ENCODE measurements around the gene TMEM219.
"Not testable (repeated sequence)": the region's sequence is repeated elsewhere in the genome, so short reads cannot be mapped to it uniquely, and the experiment has no call there.

TMEM219 gene

GRCh38 chr16:29951625-29952365 is 10.1 kb upstream of the TMEM219 start:
- no peak for DNase-seq

GRCh38 chr16:29958756-29959155 is 3.1 kb upstream of the TMEM219 start:
- no peak for DNase-seq

DNA sequence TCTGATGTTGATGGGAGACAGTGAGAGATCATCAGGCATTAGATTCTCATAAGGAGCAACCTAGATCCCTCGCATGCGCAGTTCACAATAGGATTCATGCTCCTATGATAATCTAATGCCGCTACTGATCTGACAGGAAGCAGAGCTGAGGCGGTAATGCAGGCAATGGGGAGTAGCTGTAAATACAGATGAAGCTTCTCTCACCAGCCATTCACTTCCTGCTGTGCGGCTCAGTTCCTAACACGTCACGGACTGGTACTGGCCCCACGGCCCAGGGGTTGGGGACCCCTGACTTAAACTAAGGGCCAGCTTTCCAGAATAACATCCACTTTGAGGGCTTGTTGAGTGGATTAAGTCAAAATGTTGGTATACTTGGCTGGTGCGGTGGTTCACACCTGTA is 2.6 kb upstream of the TMEM219 start:
- no peak for DNase-seq

GRCh38 chr16:29959821-29960220 is 2.1 kb upstream of the TMEM219 start:
- DNase-seq = not testable (repeated sequence)

DNA sequence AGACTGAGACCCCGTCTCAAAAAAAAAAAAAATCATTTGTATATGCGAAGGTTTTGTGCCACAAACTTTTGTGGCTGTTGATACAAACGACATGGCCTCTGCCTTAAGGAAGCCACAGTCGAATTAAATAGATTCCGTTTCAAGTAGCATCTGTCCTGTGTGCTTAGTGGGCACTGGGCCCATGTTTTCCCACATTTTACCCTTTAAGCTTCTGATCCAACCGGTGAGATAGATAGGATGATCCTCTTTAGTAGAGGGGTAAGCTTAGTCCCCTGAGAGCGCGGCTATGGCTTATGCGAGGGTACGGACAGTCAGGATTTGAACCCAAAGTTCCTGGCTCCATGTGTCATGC is 776 bp upstream of the TMEM219 start:
- no peak for DNase-seq

- DNase-seq = no peak
Measured at GRCh38 chr16:29962344-29962994, 590 bp downstream of the TMEM219 start.

DNA sequence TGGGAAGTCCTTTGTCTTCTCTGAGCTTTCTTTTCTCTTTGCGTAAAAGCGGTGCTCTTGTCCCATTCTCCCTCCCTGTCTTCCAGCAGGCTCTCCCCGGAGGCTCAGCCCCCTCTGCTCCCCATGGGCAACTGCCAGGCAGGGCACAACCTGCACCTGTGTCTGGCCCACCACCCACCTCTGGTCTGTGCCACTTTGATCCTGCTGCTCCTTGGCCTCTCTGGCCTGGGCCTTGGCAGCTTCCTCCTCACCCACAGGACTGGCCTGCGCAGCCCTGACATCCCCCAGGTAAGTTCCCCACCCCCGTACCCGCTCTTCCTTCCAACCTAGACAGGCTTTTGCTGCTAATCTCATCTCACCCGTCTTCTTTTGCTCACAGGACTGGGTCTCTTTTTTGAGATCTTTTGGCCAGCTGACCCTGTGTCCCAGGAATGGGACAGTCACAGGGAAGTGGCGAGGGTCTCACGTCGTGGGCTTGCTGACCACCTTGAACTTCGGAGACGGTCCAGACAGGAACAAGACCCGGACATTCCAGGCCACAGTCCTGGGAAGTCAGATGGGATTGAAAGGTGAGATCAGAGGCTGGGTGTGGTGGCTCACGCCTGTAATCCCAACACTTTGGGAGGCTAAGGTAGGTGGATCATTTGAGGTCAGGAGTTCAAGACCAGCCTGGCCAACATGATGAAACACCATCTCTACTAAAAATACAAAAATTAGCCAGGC is 1.3 kb downstream of the TMEM219 start:
- no peak for DNase-seq

DNA sequence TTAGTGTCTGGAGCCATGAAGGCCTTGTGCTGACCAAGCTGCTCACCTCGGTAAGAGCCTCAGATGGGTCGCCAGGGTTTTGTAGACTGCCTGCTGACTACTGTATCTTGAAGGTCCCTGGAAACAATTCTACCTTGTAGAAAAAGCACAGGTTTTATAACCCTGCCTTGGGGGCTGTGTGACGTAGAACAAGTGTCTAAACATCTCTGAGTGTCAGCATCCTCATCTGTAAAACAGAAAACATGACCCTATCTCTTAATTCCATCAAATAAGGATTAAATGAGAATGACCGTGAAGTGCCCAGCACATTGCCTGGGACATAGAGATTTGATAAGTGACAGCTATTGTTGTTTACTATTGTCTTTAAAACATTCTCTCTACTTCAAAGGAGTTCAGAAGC is 6.3 kb downstream of the TMEM219 start:
- no peak for DNase-seq

DNA sequence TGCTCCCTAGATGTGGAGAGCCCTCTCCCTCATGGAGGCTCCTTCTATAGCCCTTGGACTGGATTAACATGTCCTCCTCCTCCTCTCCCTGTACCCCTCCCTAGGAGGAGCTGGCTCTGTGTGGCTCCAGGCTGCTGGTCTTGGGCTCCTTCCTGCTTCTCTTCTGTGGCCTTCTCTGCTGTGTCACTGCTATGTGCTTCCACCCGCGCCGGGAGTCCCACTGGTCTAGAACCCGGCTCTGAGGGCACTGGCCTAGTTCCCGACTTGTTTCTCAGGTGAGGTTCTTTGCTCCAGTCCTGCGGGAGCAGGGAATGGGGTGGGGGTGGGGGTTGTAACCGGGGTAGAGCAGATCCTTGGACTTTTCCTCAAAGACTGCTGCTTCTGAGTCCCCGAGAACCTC is 9.4 kb downstream of the TMEM219 start:
- DNase-seq = no peak

- no peak for DNase-seq
Measured at GRCh38 chr16:29972500-29972899, 10.6 kb downstream of the TMEM219 start.

DNA sequence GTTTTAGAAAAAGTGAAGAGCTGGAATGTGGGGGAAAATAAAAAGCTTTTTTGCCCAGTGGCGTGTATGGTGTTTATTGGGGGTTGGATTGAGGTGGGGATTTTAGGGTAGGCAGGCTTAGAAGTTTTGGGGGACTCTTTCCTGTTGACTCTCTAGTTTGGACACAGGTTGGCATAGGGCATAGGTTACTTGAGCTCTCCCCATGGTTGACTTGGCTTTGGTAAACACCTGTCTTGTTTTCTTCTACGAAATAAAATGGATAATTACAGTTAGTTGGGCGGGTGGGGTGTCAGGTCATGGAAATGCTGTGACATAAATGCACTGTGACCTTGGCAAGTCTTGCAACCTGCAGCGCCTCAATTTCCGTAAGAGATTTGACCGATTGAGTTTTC is 11.1 kb downstream of the TMEM219 start:
- DNase-seq = no peak

- DNase-seq = peak; percentile 99
Measured at GRCh38 chr16:29973384-29974246, 11.7 kb downstream of the TMEM219 start, which contains the start of gene TAOK2. TSS of gene TAOK2 (plus strand) at chr16:29973868. CDS start at chr16:29977773, 3,905 bp downstream.

DNA sequence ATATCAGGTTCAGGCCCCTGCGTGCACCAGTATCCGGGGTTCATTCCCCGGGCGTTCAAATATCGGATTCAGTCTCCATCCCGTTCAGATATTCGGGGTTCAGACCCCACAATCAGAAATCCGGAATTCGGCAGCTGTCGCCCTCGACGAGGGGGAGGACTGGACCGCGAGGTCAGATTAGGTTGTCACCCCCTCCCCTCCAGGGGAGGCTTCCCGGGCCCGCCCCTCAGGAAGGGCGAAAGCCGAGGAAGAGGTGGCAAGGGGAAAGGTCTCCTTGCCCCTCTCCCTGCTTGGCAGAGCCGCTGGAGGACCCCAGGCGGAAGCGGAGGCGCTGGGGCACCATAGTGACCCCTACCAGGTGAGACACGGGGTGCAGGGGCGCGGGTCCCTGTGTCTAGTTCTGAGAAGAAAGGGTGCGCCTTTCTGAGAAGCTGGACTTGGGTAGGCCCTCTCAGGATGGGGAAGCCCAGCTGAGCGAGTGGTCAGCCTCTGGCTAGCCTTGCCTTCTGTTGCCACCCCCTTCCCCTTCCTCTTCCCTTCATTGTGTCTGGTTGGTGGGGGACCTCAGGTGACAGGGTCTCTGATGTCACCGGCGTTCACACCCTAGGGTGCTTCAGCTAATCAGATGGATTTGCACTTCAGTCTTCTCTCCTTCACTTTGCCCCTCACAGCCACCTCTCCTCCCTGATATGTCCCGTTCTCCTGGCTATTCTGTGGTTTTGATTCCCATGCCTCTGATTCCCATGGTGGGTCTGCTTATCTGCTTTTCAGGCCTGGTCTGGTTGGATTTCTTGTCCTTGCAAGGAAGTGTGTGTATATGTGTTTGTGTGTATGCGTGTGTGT is 12.6 kb downstream of the TMEM219 start:
- no peak for DNase-seq

GRCh38 chr16:29975134-29975538 is 13.3 kb downstream of the TMEM219 start:
- no peak for DNase-seq

DNA sequence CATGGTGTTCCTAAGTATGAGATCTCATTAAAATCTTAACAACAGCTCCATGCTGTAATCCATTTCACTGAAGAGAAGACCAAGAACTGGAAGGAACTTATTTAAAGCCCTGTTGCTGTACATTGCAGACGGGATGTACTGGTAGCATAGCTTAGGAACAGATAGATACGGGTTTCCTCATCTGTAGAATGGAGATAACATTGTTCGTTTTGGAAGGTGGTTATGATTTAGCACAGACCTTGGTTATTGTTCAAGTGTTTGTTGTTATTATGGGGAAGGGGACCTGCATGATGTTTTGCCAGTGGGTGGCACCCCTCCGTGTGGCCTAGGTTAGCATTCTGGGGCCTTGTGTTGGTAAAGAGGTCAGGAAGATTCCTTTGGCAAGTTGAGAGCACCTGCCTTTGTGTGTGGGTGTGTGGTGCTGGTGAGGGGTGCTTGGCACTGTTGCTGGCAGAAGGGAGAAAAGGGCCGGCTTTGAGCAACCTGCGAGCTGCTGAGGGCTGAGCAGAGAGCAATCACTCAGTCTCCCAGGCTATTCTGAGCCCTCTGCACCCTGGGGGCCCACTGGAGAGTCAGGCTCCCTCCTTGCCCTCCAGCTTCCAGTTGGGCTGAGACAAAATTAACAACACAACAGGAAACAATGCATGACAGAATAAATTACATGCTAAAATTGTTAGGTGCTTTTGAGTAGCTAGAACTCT is 14.1 kb downstream of the TMEM219 start:
- DNase-seq = no peak

- DNase-seq = no peak
Measured at GRCh38 chr16:29977063-29977825, 15.4 kb downstream of the TMEM219 start.

DNA sequence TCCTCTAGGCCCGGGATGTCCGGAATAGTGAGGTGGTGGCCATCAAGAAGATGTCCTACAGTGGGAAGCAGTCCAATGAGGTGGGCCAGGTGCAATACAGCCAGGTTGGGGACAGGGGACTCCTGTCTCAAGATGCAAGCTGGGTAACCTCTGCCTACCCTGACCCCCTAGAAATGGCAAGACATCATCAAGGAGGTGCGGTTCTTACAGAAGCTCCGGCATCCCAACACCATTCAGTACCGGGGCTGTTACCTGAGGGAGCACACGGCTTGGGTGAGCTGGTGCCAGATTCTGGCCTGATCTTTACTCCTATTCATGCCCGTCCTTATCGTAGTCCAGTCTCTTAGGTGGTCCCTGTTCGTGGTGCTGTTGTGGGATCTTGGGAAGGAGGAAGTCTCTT is 16.2 kb downstream of the TMEM219 start:
- DNase-seq = no peak

DNA sequence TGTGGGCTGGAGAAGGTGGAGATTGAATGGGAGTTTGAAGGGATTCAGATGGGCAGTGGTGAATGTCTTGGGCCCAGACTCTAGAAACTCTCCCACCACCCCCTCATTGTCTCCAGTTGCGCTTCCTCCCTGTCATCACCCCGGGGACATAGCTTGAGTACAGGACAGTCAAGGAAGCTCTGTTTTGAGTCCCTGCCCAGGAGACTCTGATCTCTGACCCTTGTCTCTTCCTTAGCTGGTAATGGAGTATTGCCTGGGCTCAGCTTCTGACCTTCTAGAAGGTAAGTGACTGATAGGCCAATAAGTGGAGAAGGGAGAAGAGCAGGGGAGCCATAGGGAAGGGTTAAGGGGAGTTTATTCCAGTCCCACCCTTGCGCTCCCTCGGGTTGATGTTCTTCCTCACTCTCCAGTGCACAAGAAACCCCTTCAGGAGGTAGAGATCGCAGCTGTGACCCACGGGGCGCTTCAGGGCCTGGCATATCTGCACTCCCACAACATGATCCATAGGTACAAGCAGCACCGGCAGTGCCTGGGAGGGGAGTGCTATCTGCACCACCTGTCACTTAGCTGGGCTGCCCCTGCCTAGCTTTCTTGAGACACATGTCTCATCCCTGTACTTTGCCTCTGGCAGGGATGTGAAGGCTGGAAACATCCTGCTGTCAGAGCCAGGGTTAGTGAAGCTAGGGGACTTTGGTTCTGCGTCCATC is 16.8 kb downstream of the TMEM219 start:
- DNase-seq = no peak

DNA sequence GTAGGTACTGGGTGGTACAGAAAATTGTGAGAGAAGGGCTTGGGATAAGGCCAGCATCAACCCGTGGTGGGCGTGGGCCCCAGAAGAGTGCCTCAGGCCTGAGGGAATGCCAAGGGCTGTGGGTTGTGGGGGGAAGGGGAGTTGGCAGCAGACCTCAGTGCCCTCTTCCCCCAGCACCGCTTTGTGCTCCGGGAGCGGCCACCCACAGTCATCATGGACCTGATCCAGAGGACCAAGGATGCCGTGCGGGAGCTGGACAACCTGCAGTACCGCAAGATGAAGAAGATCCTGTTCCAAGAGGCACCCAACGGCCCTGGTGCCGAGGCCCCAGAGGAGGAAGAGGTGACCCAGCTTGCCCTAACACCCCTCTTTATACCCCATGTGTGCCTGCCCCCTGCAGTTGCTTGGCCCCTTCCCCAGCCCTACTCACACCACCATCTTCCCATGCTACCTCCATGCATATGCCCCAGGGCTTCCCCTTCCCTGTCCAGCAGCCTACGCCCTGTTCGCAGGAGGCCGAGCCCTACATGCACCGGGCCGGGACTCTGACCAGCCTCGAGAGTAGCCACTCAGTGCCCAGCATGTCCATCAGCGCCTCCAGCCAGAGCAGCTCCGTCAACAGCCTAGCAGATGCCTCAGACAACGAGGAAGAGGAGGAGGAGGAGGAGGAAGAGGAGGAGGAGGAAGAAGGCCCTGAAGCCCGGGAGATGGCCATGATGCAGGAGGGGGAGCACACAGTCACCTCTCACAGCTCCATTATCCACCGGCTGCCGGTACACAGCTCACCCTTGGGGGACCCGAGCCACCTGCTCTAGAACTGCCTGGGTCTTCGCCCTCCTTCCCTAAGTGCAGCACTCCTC is 20.9 kb downstream of the TMEM219 start:
- DNase-seq = no peak
